HEK293 (cell line): ENCODE data around the gene ARHGAP25.

Source experiments
- CTCF ChIA-PET: fragments of 350-600 bp; formaldehyde crosslinking; extraction: SDS; loops from one replicate; lab custom pipeline; 2021; ENCODE audit warnings: antibody characterized with exemption; lab: Yijun Ruan, JAX
- POLR2A ChIA-PET: fragments of 300-600 bp; formaldehyde crosslinking; extraction: SDS; loops from one replicate; lab custom pipeline; 2020; ENCODE audit warnings: antibody characterized with exemption, inconsistent platforms; lab: Yijun Ruan, JAX
- H3K27ac ChIP-seq: fragments of 200-500 bp; sonication (Bioruptor generic); 2 replicates; pipeline ENCODE4 v1.5.1; 2014; ENCODE audit warnings: low read depth, low read length, control low read depth, inconsistent platforms; ENCODE audit errors: extremely low read depth
- H3K36me3 ChIP-seq, 2 experiments: fragments of 200-500 bp in 1 of 2; sonication (Bioruptor generic) in 1 of 2; 1 replicate in 1 of 2; 2 replicates in 1 of 2; pipeline ENCODE4 v1.5.1; 2014 to 2017; ENCODE audit warnings: inconsistent platforms in 2 of 2, low read length in 2 of 2; ENCODE audit not compliant: control insufficient read depth in 2 of 2, insufficient read depth in 1 of 2
- H3K4me1 ChIP-seq: fragments of 200-500 bp; sonication (Bioruptor generic); 2 replicates; pipeline ENCODE4 v1.5.1; 2014; ENCODE audit warnings: mild to moderate bottlenecking, low read length, inconsistent platforms; ENCODE audit not compliant: control insufficient read depth, insufficient read depth
- H3K4me3 ChIP-seq: 2 replicates; pipeline ENCODE4 v1.5.1; 2011; ENCODE audit warnings: low read depth, mild to moderate bottlenecking, control low read depth, low read length, moderate library complexity
- H3K9me3 ChIP-seq: fragments of 200-500 bp; sonication (Bioruptor generic); 2 replicates; pipeline ENCODE4 v1.5.1; 2014; ENCODE audit warnings: low read depth, low read length, inconsistent platforms; ENCODE audit not compliant: control insufficient read depth, insufficient read depth
- EGR2 ChIP-seq: fragments of 450-650 bp; formaldehyde crosslinking; IDR thresholded peaks from 2 replicates; pipeline ENCODE4 v1.5.1; 2016; ENCODE audit warnings: low read depth, missing biosample characterization, missing genetic modification characterization
- HOXD13 ChIP-seq: sonication (generic); formaldehyde crosslinking; IDR thresholded peaks from 2 replicates; pipeline ENCODE4 v1.8.0; 2022; ENCODE audit warnings: missing genetic modification reagents, borderline replicate concordance
- OSR2 ChIP-seq: fragments of 450-650 bp; formaldehyde crosslinking; IDR thresholded peaks from 2 replicates; pipeline ENCODE4 v1.5.1; 2016; ENCODE audit warnings: missing biosample characterization, missing genetic modification characterization
- PBX3 ChIP-seq: sonication (generic); formaldehyde crosslinking; IDR thresholded peaks from 2 replicates; pipeline ENCODE4 v1.8.1; 2022; ENCODE audit warnings: mild to moderate bottlenecking, moderate library complexity, missing genetic modification reagents
- PRDM1 ChIP-seq: fragments of 450-650 bp; formaldehyde crosslinking; IDR thresholded peaks from 2 replicates; pipeline ENCODE4; 2016; ENCODE audit warnings: missing biosample characterization, missing genetic modification characterization
- SCRT1 ChIP-seq: fragments of 450-650 bp; formaldehyde crosslinking; IDR thresholded peaks from 2 replicates; pipeline ENCODE4 v1.5.1; 2016; ENCODE audit warnings: missing biosample characterization, missing genetic modification characterization, borderline replicate concordance
- SP7 ChIP-seq: fragments of 450-650 bp; formaldehyde crosslinking; IDR thresholded peaks from 2 replicates; pipeline ENCODE4 v1.5.1; 2016; ENCODE audit warnings: missing biosample characterization, missing genetic modification characterization
- TCF7L2 ChIP-seq: IDR thresholded peaks from 2 replicates; pipeline ENCODE4 v1.6.1; 2011; ENCODE audit warnings: low read depth, mild to moderate bottlenecking, inconsistent platforms, low read length, moderate library complexity, borderline replicate concordance
- ZBTB17 ChIP-seq: fragments of 450-650 bp; formaldehyde crosslinking; IDR thresholded peaks from 2 replicates; pipeline ENCODE4 v1.5.1; 2016; ENCODE audit warnings: missing biosample characterization, missing genetic modification characterization
- ZBTB20 ChIP-seq: fragments of 450-650 bp; formaldehyde crosslinking; IDR thresholded peaks from 2 replicates; pipeline ENCODE4 v1.5.1; 2016; ENCODE audit warnings: missing biosample characterization, missing genetic modification characterization
- ZBTB26 ChIP-seq: fragments of 450-650 bp; formaldehyde crosslinking; optimal IDR thresholded peaks from 2 replicates; pipeline ENCODE3; 2016; ENCODE audit warnings: missing biosample characterization, mild to moderate bottlenecking, missing genetic modification characterization
- ZBTB49 ChIP-seq: fragments of 450-650 bp; formaldehyde crosslinking; IDR thresholded peaks from 2 replicates; pipeline ENCODE4 v1.5.1; 2016; ENCODE audit warnings: missing biosample characterization, missing genetic modification characterization, low read depth
- ZBTB7A ChIP-seq: fragments of 450-650 bp; formaldehyde crosslinking; IDR thresholded peaks from 2 replicates; pipeline ENCODE4 v1.5.1; 2016; ENCODE audit warnings: low read depth, missing biosample characterization, missing genetic modification characterization
- ZNF146 ChIP-seq: fragments of 450-650 bp; formaldehyde crosslinking; IDR thresholded peaks from 2 replicates; pipeline ENCODE4 v1.5.1; 2016; ENCODE audit warnings: missing biosample characterization, missing genetic modification characterization
- ZNF18 ChIP-seq: fragments of 450-650 bp; formaldehyde crosslinking; IDR thresholded peaks from 2 replicates; pipeline ENCODE4 v1.5.1; 2016; ENCODE audit warnings: missing biosample characterization, missing genetic modification characterization
- ZNF214 ChIP-seq: fragments of 450-650 bp; formaldehyde crosslinking; IDR thresholded peaks from 2 replicates; pipeline ENCODE4 v1.5.1; 2017; ENCODE audit warnings: missing biosample characterization, mild to moderate bottlenecking, missing genetic modification characterization, borderline replicate concordance
- ZNF292 ChIP-seq: fragments of 450-650 bp; formaldehyde crosslinking; IDR thresholded peaks from 2 replicates; pipeline ENCODE4 v1.5.1; 2016; ENCODE audit warnings: low read depth, missing biosample characterization, missing genetic modification characterization, borderline replicate concordance
- ZNF391 ChIP-seq: fragments of 450-650 bp; formaldehyde crosslinking; IDR thresholded peaks from 2 replicates; pipeline ENCODE4 v1.5.1; 2016; ENCODE audit warnings: low read depth, missing biosample characterization, missing genetic modification characterization, borderline replicate concordance
- ZNF571 ChIP-seq: fragments of 450-650 bp; formaldehyde crosslinking; IDR thresholded peaks from 2 replicates; pipeline ENCODE4 v1.5.0; 2017; ENCODE audit warnings: missing biosample characterization, missing genetic modification characterization
- ZNF610 ChIP-seq: fragments of 450-650 bp; formaldehyde crosslinking; IDR thresholded peaks from 2 replicates; pipeline ENCODE4 v1.5.1; 2016; ENCODE audit warnings: missing biosample characterization, missing genetic modification characterization, borderline replicate concordance
- ZNF623 ChIP-seq: fragments of 450-650 bp; formaldehyde crosslinking; IDR thresholded peaks from 2 replicates; pipeline ENCODE4 v1.5.1; 2016; ENCODE audit warnings: missing biosample characterization, missing genetic modification characterization
- ZNF639 ChIP-seq: fragments of 450-650 bp; formaldehyde crosslinking; IDR thresholded peaks from 2 replicates; pipeline ENCODE4 v1.5.1; 2016; ENCODE audit warnings: missing biosample characterization, missing genetic modification characterization
- ZNF654 ChIP-seq: fragments of 450-650 bp; formaldehyde crosslinking; IDR thresholded peaks from 2 replicates; pipeline ENCODE4 v1.5.1; 2016; ENCODE audit warnings: low read depth, missing biosample characterization, missing genetic modification characterization
- ZNF660 ChIP-seq: fragments of 450-650 bp; IDR thresholded peaks from 2 replicates; pipeline ENCODE4 v1.5.1; 2018; ENCODE audit warnings: missing biosample characterization, mild to moderate bottlenecking, missing genetic modification characterization
- ZNF677 ChIP-seq: fragments of 450-650 bp; IDR thresholded peaks from 2 replicates; pipeline ENCODE4 v1.5.0; 2018; ENCODE audit warnings: missing biosample characterization, mild to moderate bottlenecking, missing genetic modification characterization, moderate library complexity
- ZNF76 ChIP-seq: fragments of 450-650 bp; formaldehyde crosslinking; IDR thresholded peaks from 2 replicates; pipeline ENCODE4; 2016; ENCODE audit warnings: low read depth, missing biosample characterization, missing genetic modification characterization, borderline replicate concordance
- ZNF837 ChIP-seq: fragments of 450-650 bp; formaldehyde crosslinking; IDR thresholded peaks from 2 replicates; pipeline ENCODE4 v1.5.1; 2016; ENCODE audit warnings: missing biosample characterization, missing genetic modification characterization
- ZSCAN23 ChIP-seq: fragments of 450-650 bp; formaldehyde crosslinking; IDR thresholded peaks from 2 replicates; pipeline ENCODE4 v1.5.1; 2016; ENCODE audit warnings: missing biosample characterization, missing genetic modification characterization

The ARHGAP25 gene

GRCh38 chr2:68767996-68768395, 33.4 kb downstream of the ARHGAP25 start:
- Histone ChIP-seq H3K4me3 (no peak overlapping the region), H3K9me3 (no peaks in the 10 kb centered on the region), H3K36me3 (no peaks in the 10 kb centered on the region), H3K4me1 (no peaks in the 10 kb centered on the region), H3K27ac (no peak overlapping the region)
- TF ChIP-seq ZBTB17: no peak
- no peak for TF ChIP-seq ZNF571
- TF ChIP-seq ZNF18: no peak
- no peak for TF ChIP-seq ZNF146 (tag by site-specific recombination)
- no peak for TF ChIP-seq ZNF292
- ChIA-PET CTCF (interaction anchor here (1.5 kb wide), 1 partner anchor 16 kb away, joined by 10 read pairs; no protein-coding TSS in a partner anchor), POLR2A (no interaction called here)

GRCh38 chr2:68768461-68768860, 33.9 kb downstream of the ARHGAP25 start:
- H3K4me3 ChIP-seq: no peak overlapping the region
- no peaks in the 10 kb centered on the region for H3K9me3 ChIP-seq
- no peak for TF ChIP-seq ZNF660
- no peak for TF ChIP-seq ZNF76 (tag by site-specific recombination)
- TF ChIP-seq ZBTB20 (tag by site-specific recombination): no peak
- TF ChIP-seq ZSCAN23 (tag by site-specific recombination): no peak
- TF ChIP-seq ZNF623: no peak
- TF ChIP-seq TCF7L2: no peak
- no peak for TF ChIP-seq ZNF610
- TF ChIP-seq EGR2: no peak
- TF ChIP-seq ZNF639 (tag by site-specific recombination): no peak
- no peak for TF ChIP-seq SCRT1 (tag by site-specific recombination)
- TF ChIP-seq PBX3: no peak
- no peak for TF ChIP-seq ZBTB26
- no peak for TF ChIP-seq PRDM1
- CTCF ChIA-PET: interaction anchor here (1.5 kb wide), 1 partner anchor 17 kb away, joined by 10 read pairs; no protein-coding TSS in a partner anchor
- no peaks in the 10 kb centered on the region for H3K36me3 ChIP-seq
- POLR2A ChIA-PET: no interaction called here
- no peak overlapping the region for H3K27ac ChIP-seq
- H3K4me1 ChIP-seq: no peaks in the 10 kb centered on the region

GRCh38 chr2:68768951-68769350, 34.3 kb downstream of the ARHGAP25 start:
- Histone ChIP-seq H3K27ac (no peak overlapping the region), H3K9me3 (no peaks in the 10 kb centered on the region), H3K4me3 (no peak overlapping the region), H3K4me1 (no peaks in the 10 kb centered on the region), H3K36me3 (no peaks in the 10 kb centered on the region)
- ChIA-PET CTCF (no interaction called here), POLR2A (no interaction called here)
- no peak for TF ChIP-seq ZNF837 (tag by site-specific recombination)
- TF ChIP-seq ZNF292: no peak
- no peak for TF ChIP-seq ZNF677 (tag by site-specific recombination)
- no peak for TF ChIP-seq ZNF654 (tag by site-specific recombination)
- no peak for TF ChIP-seq ZBTB49
- TF ChIP-seq HOXD13 (CRISPR knock-in tag): no peak
- no peak for TF ChIP-seq OSR2 (tag by site-specific recombination)
- no peak for TF ChIP-seq ZBTB7A (tag by site-specific recombination)
- no peak for TF ChIP-seq SP7 (tag by site-specific recombination)
- TF ChIP-seq ZNF391: no peak
- TF ChIP-seq ZNF214 (tag by site-specific recombination): no peak
